ENCODE data around the gene ANKLE1. TPM values are rescaled to one million over a fixed set of nuclear protein-coding genes. Genes with fewer than 3 reads are reported as not detected.

ANKLE1 gene
- total RNA-seq = 0.28 and 0.90 TPM in 2 replicates
- 0.29 and 0.58 TPM in 2 replicates for polyA plus RNA-seq

- Histone ChIP-seq H3K4me2 (peak within 1 kb of the TSS; percentile 93), H4K20me1 (ENCODE audit: insufficient read depth, poor library complexity, severe bottlenecking) (no peaks in the 10 kb centered on the region), H2AFZ (peak within 1 kb of the TSS; percentile 84), H3K9me2 (replicated peaks; ENCODE audit: insufficient read depth) (no peaks in the 10 kb centered on the region), H3K27me3 (peaks cover 7% of the 10 kb centered on the region), H3K4me3 (no peak within 1 kb of the TSS), H3K36me3 (replicated peaks; ENCODE audit: insufficient read depth, low read depth) (no peaks in the 10 kb centered on the region), H3K79me2 (no peaks in the 10 kb centered on the region), H3K27ac (no peak within 1 kb of the TSS), H3K9me3 (ENCODE audit: low read depth) (no peaks in the 10 kb centered on the region), H3K4me1 (ENCODE audit: insufficient read depth) (peaks cover 9% of the 10 kb centered on the region)
- TF ChIP-seq EZH2phosphoT487 (IDR thresholded peaks at IDR 0.05; ENCODE audit: low read depth, severe bottlenecking, unreplicated experiment) (no peak), CTCF (IDR thresholded peaks at IDR 0.05; ENCODE audit: poor library complexity) (no peak), EZH2 (IDR thresholded peaks at IDR 0.05; ENCODE audit: borderline replicate concordance) (no peak)
- DNase-seq (ENCODE audit: low spot score) = no peak
- 20% methylated on average over 58 of the region's 75 CpGs for WGBS (ENCODE audit: low lambda C conversion rate, missing lambda C conversion rate)
These were observed at the start of gene ANKLE1 for GRCh38 chr19:17281391-17282304. TSS of gene ANKLE1 (plus strand) at chr19:17281901. CDS start at chr19:17281921, 20 bp downstream.

GRCh38 chr19:17232258-17232657 lies 49.4 kb upstream of the ANKLE1 start:
- TF ChIP-seq EZH2phosphoT487 (IDR thresholded peaks at IDR 0.05; ENCODE audit: low read depth, severe bottlenecking, unreplicated experiment) = no peak
- TF ChIP-seq EZH2 (IDR thresholded peaks at IDR 0.05; ENCODE audit: borderline replicate concordance) = no peak
- no peak for TF ChIP-seq CTCF (IDR thresholded peaks at IDR 0.05; ENCODE audit: poor library complexity)
- H3K9me2 ChIP-seq (replicated peaks; ENCODE audit: insufficient read depth) = no peaks in the 10 kb centered on the region
- H3K27me3 ChIP-seq = no peaks in the 10 kb centered on the region
- H3K36me3 ChIP-seq (replicated peaks; ENCODE audit: insufficient read depth, low read depth) = no peaks in the 10 kb centered on the region
- H3K4me2 ChIP-seq = no peak overlapping the region
- no peak overlapping the region for H3K4me3 ChIP-seq
- peaks cover 27% of the 10 kb centered on the region for H3K4me1 ChIP-seq (ENCODE audit: insufficient read depth)
- H2AFZ ChIP-seq = no peak overlapping the region
- no peak overlapping the region for H3K27ac ChIP-seq
- peaks cover 27% of the 10 kb centered on the region for H4K20me1 ChIP-seq (ENCODE audit: insufficient read depth, poor library complexity, severe bottlenecking)
- no peak for DNase-seq (ENCODE audit: low spot score)
- WGBS (ENCODE audit: low lambda C conversion rate, missing lambda C conversion rate) = 97% methylated on average over 24 of the region's 25 CpGs
- H3K79me2 ChIP-seq = peaks cover 37% of the 10 kb centered on the region
- no peaks in the 10 kb centered on the region for H3K9me3 ChIP-seq (ENCODE audit: low read depth)

GRCh38 chr19:17234911-17235299 lies 46.8 kb upstream of the ANKLE1 start:
- no peak for DNase-seq (ENCODE audit: low spot score)
- Histone ChIP-seq H3K79me2 (peaks cover 61% of the 10 kb centered on the region), H3K27me3 (no peaks in the 10 kb centered on the region), H3K9me2 (replicated peaks; ENCODE audit: insufficient read depth) (no peaks in the 10 kb centered on the region), H4K20me1 (ENCODE audit: insufficient read depth, poor library complexity, severe bottlenecking) (peaks cover 27% of the 10 kb centered on the region), H3K27ac (peak overlapping the region; percentile 53), H3K4me2 (peak overlapping the region; percentile 89), H3K9me3 (ENCODE audit: low read depth) (no peaks in the 10 kb centered on the region), H3K4me3 (no peak overlapping the region), H2AFZ (no peak overlapping the region), H3K36me3 (replicated peaks; ENCODE audit: insufficient read depth, low read depth) (no peaks in the 10 kb centered on the region), H3K4me1 (ENCODE audit: insufficient read depth) (peaks cover 29% of the 10 kb centered on the region)
- TF ChIP-seq EZH2 (IDR thresholded peaks at IDR 0.05; ENCODE audit: borderline replicate concordance) = no peak
- no peak for TF ChIP-seq EZH2phosphoT487 (IDR thresholded peaks at IDR 0.05; ENCODE audit: low read depth, severe bottlenecking, unreplicated experiment)
- TF ChIP-seq CTCF (IDR thresholded peaks at IDR 0.05; ENCODE audit: poor library complexity) = no peak
- 54% methylated on average over 11 of the region's 11 CpGs for WGBS (ENCODE audit: low lambda C conversion rate, missing lambda C conversion rate)

Data from hepatocyte (in vitro differentiated cells).